Astrocyte of the hippocampus (primary cell): Measurements from ENCODE around the gene HCAR1.
"Not testable (repeated sequence)": the region's sequence is repeated elsewhere in the genome, so short reads cannot be mapped to it uniquely, and the experiment has no call there.

Experiments
- DNase-seq: peaks from one replicate; pipeline ENCODE4 v3.0.0; 2011; ENCODE audit warnings: low read depth, low spot score

HCAR1 gene

GRCh38 chr12:122722387-122722786 is 8.3 kb downstream of the HCAR1 start:
- no peak for DNase-seq

- peak; percentile 15 for DNase-seq
Observed at GRCh38 chr12:122721057-122721545, 9.5 kb downstream of the HCAR1 start.

GRCh38 chr12:122716658-122717057 is 14.0 kb downstream of the HCAR1 start, which contains the start of gene HCAR3:
TSS of gene HCAR3 (minus strand) at chr12:122716811. CDS start at chr12:122716737, 74 bp downstream.
- not testable (repeated sequence) for DNase-seq

- DNase-seq: not testable (repeated sequence)
Observed at GRCh38 chr12:122715211-122715610, 15.4 kb downstream of the HCAR1 start.

- DNase-seq: not testable (repeated sequence)
Observed at GRCh38 chr12:122713491-122714188, 17.0 kb downstream of the HCAR1 start.

- DNase-seq: not testable (repeated sequence)
Observed at GRCh38 chr12:122711266-122711665, 19.4 kb downstream of the HCAR1 start.

GRCh38 chr12:122710341-122710740 is 20.3 kb downstream of the HCAR1 start:
- DNase-seq: not testable (repeated sequence)

GRCh38 chr12:122709287-122709686 is 21.4 kb downstream of the HCAR1 start:
- not testable (repeated sequence) for DNase-seq

DNA sequence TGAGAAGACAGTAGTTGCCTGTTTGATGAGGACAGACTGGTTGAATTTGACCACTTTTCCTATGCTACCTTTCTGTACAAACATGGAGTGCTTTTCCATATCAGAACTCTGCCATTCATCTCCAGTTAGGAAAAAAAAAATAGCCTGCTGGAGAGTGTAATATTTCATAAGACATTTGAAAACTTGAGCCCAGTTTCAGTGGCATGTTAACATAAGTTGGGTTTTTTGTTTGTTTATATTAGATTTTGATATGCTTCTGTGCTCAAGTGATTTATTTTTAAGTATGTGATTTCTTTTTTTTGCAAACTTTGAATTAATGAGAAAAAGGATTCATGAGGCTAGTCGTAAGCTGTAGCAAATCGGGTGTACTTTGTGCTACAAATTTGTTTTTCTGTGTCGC is 26.8 kb downstream of the HCAR1 start:
- not testable (repeated sequence) for DNase-seq

DNA sequence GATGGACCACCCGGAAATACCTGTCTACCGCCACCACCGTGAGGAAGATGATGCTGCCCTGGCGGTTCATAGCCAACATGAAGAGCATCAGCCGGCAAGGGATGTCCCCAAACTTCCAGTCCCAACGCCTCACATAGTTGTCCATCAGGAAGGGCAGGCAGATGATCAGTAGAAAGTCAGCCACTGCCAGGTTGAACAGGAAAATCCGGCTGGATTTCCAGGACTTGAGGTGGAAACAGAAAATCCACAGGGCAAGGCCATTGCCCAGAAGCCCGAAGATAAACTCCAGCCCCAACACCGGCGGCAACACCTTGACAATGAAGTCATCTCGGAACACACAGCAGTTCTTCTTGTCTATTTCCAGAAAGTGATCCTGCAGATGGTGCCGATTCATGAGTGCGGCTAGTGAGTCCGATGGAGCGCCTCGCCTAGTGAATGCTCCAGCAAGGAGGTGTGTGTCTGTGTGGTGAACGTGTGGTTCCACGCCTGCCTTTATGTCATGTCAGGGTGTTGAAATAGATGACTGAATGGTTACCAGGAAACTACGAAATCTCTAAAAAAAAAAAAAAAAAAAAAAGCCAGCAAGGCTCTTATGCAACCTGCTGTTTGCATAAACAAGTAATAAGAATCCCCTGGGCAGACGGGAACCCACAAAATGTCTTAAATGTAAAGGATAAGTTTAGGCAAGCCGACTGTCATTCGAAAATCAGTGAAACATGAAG is 27.6 kb downstream of the HCAR1 start, which contains the start of gene HCAR2:
Gene HCAR2 (minus strand): TSS at position 468 of the 722 bp plus-strand sequence. CDS start 74 bp downstream, at position 394.
- not testable (repeated sequence) for DNase-seq

DNA sequence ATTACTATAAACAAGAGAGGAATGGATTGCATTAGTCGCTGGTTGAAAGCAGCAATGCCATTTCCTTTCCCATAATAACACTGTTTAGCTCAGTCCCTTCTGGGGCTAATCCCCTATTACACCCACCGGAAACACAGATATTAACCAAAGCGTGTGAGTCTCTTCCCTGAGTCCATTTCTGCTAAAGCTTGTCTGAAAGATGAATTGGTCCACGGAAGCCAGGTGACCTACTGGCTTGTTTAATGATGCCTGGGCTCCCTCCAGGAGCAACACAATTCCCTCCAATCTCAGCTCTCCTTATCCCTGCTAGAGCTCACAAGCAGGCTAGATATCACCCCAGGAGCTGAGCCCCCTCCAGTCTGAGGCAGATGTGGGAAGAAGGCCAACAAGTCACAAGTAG is 29.2 kb downstream of the HCAR1 start:
- DNase-seq: not testable (repeated sequence)

GRCh38 chr12:122700038-122700710 is 30.5 kb downstream of the HCAR1 start:
- DNase-seq: not testable (repeated sequence)

DNA sequence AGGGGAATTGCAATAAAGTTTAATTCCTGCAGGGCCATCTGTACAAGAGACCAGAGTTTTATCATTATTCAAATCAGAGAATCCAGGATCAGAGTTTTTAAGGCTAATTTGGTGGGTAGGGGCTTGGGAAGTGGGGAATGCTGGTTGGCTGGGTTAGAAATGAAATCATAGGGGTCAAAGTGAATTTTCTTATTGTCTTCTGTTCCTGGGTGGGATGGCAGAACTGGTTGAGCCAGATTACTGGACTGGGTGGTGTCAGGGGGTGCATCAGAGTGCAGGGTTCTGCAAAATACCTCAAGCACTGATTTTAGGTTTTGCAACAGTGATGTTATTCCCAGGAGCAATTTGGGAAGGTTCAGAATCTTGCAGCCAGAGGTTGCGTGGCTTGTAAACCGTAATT is 33.7 kb downstream of the HCAR1 start:
- not testable (repeated sequence) for DNase-seq

DNA sequence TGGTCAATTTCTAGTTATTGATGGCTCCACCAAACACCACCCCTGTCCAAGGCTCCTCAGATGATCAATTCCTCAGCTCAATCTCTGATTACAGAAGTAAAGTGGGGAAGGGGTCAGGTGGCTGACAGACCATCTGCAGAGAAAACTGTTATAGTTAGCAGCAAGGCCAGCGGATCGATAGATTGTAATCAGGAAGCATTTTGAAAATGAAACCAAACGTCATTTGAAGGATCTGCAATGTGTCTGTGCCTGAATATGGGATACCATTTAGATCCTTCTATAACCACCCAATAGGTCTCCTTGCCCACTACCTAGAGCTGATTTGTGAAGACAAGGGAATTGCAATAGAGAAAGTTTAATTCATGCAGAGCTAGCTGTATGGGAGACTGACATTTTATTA is 39.1 kb downstream of the HCAR1 start:
- no peak for DNase-seq

DNA sequence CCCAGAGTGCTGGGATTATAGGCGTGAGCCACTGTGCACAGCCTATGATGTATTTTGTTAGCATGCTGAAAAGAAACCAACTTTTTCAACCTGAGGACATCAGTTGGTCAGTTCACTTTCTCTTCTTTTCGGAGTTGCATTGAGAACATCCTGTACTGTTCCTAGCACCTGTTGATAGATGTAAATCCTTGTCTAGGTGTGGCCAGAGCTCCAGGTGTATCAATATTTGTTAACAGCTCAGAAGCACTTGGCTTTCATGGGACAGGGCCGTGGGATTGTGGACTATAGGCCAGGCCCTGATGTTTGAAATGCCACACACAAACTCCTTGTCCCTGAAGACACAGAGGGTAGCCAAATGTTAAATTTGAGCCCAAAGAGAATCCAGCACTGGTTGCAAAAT is 42.4 kb downstream of the HCAR1 start:
- no peak for DNase-seq

GRCh38 chr12:122687086-122687485 is 43.6 kb downstream of the HCAR1 start:
- peak; percentile 41 for DNase-seq

DNA sequence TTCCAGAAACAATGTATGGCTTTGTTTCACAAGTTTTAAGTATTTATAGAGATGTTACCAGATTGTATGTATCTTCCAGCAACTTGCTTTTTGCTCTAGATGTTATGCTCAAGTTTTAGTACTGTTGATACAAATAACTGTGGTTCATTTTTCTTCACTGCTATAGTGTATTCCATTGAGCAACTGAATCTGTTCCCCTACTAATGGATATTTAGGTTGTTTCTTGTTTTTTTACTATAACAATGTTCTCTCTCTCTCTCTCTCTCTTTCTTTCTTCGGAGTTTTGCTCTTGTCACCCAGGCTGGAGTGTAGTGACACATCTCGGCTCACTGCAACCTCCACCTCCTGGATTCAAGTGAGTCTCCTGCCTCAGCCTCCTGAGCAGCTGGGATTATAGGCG is 44.1 kb downstream of the HCAR1 start:
- no peak for DNase-seq

DNA sequence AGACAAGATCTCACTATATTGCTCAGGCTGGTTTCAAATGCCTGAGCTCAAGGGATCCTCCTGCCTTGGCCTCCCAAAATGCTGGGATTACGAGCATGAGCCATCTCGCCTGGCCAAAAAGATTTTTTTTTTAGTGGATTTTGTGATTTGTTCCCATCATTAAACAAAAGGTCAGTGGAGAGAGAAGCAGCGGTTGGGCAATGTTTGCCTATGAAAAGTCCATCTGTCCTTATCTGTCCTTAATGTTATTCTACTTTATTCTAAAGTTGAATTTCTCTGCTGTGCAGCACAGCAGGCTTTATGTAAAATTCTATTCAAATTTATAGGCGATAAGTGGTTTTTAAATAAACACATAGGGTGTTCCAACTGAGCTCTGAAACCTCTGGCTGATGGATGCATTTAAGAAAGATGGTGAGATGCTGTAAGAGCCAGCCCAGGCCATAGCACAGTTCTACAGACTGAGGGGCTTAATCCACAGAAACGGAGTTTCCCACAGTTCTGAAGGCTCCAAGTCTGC is 46.3 kb downstream of the HCAR1 start:
- no peak for DNase-seq

- peak; percentile 41 for DNase-seq
Observed at GRCh38 chr12:122681814-122682213, 48.8 kb downstream of the HCAR1 start.

- not testable (repeated sequence) for DNase-seq
Observed at GRCh38 chr12:122680989-122681388, 49.7 kb downstream of the HCAR1 start.

DNA sequence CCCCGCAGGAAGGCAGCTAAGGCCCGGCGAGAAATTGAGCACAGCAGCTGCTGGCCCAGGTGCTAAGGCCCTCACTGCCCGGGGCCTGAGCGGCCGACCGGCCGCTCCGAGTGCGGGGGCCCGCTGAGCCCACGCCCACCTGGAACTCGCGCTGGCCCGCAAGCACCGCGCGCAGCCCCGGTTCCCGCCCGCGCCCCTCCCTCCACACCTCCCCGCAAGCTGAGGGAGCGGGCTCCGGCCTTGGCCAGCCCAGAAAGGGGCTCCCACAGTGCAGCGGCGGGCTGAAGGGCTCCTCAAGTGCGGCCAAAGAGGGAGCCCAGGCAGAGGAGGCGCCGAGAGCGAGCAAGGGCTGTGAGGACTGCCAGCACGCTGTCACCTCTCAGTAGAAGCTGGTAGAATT is 53.9 kb downstream of the HCAR1 start:
- not testable (repeated sequence) for DNase-seq
